IPS-15b (cell line): ENCODE data around the gene MTX1.

ENCODE experiments used
- H3K27me3 ChIP-seq: one replicate; pipeline ENCODE4 v1.6.1; 2013; ENCODE audit warnings: low read length; ENCODE audit not compliant: control insufficient read depth, insufficient read depth
- H3K36me3 ChIP-seq: one replicate; pipeline ENCODE4 v1.6.1; 2013; ENCODE audit warnings: low read length; ENCODE audit not compliant: control insufficient read depth, insufficient read depth
- H3K4me1 ChIP-seq: one replicate; pipeline ENCODE4 v1.6.1; 2013; ENCODE audit warnings: mild to moderate bottlenecking, low read length; ENCODE audit not compliant: control insufficient read depth, insufficient read depth
- H3K4me3 ChIP-seq: one replicate; pipeline ENCODE4 v1.5.1; 2013; ENCODE audit warnings: low read depth, low read length
- H3K9ac ChIP-seq: one replicate; pipeline ENCODE4 v1.6.1; 2013; ENCODE audit warnings: low read depth, mild to moderate bottlenecking, low read length
- H3K9me3 ChIP-seq: one replicate; pipeline ENCODE4 v1.6.1; 2013; ENCODE audit warnings: mild to moderate bottlenecking, low read length; ENCODE audit not compliant: control insufficient read depth, insufficient read depth

MTX1 gene

DNA sequence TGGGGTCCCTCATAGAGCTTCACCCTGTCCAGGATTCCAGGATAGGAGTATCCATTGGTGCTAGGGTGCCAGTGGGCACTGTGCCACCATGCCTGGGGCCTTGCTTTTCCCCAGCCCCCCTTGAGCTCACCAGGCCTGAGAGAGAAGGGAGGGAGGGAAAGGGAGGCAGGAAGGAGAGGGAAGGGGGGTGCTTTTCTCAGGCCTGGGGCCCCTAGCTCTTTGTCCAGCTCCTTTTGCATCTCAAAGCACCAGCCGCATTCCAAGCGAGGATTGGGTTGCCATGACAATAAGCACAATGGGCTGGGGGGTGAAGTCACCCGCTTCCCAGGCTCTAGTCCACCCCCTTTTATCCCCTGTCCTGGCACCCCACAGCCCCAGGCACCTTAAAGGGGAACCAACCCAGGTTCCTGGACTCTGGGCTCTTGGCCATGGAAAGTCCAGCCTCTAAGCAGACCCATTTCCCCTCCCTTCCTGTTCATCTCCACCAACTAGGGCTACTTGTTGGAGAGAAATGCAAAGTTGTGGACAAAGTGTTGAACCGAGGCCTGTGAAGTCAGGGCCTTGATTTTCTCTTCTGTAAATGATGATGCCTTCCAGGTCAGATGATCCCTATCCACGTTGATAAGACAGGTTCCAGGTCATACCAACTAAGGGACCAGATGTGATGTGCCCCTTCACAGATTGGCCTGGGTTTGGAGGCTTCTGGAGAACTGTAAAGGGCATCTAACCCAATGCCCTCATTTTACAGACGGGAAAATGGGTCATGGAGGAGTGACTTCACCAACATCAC lies 12.2 kb upstream of the MTX1 start:
- H3K27me3 ChIP-seq = no peaks in the 10 kb centered on the region

DNA sequence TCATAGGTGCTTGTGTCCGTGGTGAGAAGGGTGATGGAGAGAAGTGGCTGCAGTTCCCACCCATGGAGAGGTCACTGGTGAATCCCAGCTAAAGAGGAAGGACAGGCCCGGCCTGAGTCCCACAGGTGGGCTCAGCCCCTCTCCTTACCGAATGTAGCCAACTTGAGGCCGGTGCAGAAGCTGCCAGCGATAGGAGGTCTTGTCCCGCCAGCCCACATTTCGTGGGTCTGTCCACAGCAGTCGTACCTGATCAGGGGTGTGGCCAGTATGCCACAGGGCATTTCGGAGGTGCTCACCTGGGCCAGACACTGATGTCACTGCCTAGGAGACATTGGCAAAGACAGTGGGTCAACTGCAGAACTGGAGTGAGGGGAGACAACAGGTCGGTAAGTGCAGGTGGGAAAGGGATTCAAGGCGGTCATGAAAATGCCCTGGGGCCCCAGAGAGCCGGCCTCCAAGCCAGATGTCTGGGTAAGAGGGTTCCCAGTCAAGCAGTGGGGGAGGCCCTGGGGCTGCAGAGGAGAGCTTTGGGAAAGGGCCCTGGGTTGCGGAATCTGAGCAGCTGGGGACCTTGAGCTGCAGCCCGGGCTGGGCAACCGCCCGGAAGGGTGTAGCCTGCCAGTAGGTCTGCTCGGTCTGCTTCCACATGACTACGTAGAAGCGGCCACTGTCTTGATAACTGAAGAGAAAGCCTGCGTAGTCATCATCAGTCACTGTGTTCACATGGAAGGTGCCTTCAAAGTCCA lies 11.4 kb upstream of the MTX1 start:
- Histone ChIP-seq H3K4me1 (peaks cover 13% of the 10 kb centered on the region), H3K27me3 (no peaks in the 10 kb centered on the region), H3K9me3 (no peaks in the 10 kb centered on the region), H3K36me3 (peaks cover 50% of the 10 kb centered on the region), H3K4me3 (peak overlapping the region; percentile 38), H3K9ac (peak overlapping the region; percentile 2)

More for the DNA sequence above, 12.2 kb upstream of the MTX1 start:
- peak overlapping the region; percentile 79 for H3K9ac ChIP-seq
- no peaks in the 10 kb centered on the region for H3K9me3 ChIP-seq
- peaks cover 43% of the 10 kb centered on the region for H3K36me3 ChIP-seq
- H3K4me1 ChIP-seq = peaks cover 13% of the 10 kb centered on the region
- peak overlapping the region; percentile 99 for H3K4me3 ChIP-seq

DNA sequence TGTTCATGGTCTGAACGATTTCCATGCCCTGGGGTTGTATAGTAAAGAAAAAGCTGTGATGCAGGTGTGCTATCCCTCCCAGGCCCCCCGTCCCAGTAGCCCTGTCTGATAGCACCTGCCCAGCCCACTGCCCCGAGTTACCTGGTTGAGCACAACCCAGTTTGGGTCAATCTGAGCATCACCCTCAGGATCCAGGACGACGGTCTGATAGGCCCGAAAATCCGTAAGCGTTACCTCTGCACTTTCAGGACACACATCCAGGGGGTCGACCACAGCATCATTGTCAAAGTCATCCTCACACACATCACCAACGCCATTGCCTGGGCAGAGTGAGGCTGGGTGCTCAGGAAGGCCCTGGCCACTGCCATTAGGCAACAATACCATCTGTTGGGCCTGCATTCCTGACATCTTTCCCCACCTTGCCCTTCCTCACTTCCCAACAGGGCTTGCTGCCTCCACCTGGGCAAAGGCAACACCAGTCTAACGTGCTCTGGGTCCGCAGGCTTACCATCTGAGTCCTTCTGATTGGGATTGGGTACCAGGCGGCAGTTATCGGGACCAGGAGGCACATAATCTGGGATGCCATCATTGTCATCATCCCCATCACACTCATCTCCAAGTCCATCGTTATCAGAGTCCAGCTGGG lies 10.5 kb upstream of the MTX1 start:
- H3K4me1 ChIP-seq = peaks cover 10% of the 10 kb centered on the region
- H3K36me3 ChIP-seq = peaks cover 58% of the 10 kb centered on the region
- H3K9ac ChIP-seq = no peak overlapping the region
- no peaks in the 10 kb centered on the region for H3K27me3 ChIP-seq
- H3K4me3 ChIP-seq = no peak overlapping the region
- H3K9me3 ChIP-seq = no peaks in the 10 kb centered on the region

DNA sequence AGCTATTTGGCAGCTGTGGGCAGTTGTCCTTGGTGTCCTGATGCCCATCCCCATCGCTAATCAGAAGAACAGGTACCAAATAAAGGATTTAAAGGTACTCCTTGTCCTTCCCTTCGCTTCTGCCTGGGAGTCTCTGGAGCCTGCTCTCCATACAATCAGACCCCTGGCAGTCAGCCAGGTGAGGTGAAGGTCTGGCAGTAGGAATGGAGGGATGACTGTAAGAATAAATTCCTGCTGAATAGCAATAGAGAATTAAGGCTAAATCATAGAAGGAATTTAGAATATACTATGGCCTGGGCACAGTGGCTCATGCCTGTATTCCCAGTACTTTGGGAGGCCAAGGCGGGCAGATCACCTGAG lies 10.0 kb upstream of the MTX1 start:
- peaks cover 10% of the 10 kb centered on the region for H3K4me1 ChIP-seq
- no peak overlapping the region for H3K4me3 ChIP-seq
- H3K9me3 ChIP-seq = no peaks in the 10 kb centered on the region
- no peak overlapping the region for H3K9ac ChIP-seq
- no peaks in the 10 kb centered on the region for H3K27me3 ChIP-seq
- H3K36me3 ChIP-seq = peaks cover 59% of the 10 kb centered on the region

DNA sequence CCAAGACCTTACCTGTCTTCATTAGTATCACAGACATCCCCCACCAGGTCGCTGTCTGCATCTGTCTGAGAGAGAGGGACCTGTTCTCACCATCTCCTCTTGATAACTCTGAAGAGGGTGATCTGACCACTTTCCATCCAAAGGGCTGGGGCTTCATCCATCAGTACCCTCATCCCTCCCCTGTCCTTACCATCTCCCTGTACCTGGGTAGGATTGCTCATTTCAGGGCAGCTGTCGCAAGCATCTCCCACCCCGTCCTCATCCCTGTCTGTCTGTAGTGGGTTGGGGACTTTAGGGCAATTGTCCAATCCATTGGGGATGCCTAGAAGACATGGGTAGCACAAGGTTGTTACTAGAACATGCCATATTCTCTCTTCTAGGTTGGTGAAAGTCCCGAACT lies 8.7 kb upstream of the MTX1 start:
- Histone ChIP-seq H3K9me3 (no peaks in the 10 kb centered on the region), H3K27me3 (no peaks in the 10 kb centered on the region), H3K36me3 (peaks cover 59% of the 10 kb centered on the region), H3K9ac (no peak overlapping the region), H3K4me1 (peaks cover 10% of the 10 kb centered on the region), H3K4me3 (no peak overlapping the region)

DNA sequence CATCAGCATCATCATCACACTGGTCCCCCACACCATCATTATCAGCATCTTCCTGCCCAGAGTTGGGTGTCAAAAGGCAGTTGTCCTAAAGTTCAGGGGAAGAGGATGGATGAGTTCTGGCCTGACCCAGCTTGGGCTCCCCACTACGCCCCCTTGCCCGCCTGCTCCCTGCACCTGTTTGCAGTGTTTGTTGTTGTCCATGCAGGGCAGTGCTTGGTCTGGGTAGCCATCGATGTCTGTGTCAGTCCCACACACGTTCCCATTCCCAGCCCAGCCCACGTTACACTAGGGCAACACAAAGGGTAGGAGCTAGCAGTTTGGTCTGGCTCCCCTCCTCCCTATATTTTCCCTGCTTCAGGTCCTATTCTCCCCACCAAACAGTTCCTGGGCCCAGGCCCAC lies 7.6 kb upstream of the MTX1 start:
- Histone ChIP-seq H3K4me1 (peaks cover 10% of the 10 kb centered on the region), H3K9me3 (no peaks in the 10 kb centered on the region), H3K9ac (no peak overlapping the region), H3K4me3 (no peak overlapping the region), H3K27me3 (no peaks in the 10 kb centered on the region), H3K36me3 (peaks cover 59% of the 10 kb centered on the region)

DNA sequence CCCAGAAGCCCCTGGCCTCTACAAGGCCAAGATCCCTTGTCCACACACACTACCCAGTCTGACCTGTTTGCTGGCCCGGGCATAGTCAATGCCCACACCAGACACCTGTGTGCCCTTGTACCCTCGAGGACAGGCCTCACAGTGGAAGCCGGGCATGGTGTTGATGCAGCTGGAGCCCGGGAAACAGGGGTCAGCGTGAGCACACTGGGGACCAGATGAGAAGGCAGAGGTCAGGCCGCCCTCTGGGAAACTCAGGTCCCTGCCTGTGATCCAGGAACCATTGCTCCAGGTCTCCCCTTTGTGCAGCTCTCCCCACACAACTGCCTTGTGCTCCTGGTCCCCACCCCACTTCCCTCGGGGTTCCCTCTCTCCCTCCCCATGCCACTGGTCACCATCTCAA lies 6.3 kb upstream of the MTX1 start:
- Histone ChIP-seq H3K4me1 (peaks cover 2% of the 10 kb centered on the region), H3K27me3 (no peaks in the 10 kb centered on the region), H3K4me3 (no peak overlapping the region), H3K36me3 (peaks cover 51% of the 10 kb centered on the region), H3K9ac (no peak overlapping the region), H3K9me3 (no peaks in the 10 kb centered on the region)

DNA sequence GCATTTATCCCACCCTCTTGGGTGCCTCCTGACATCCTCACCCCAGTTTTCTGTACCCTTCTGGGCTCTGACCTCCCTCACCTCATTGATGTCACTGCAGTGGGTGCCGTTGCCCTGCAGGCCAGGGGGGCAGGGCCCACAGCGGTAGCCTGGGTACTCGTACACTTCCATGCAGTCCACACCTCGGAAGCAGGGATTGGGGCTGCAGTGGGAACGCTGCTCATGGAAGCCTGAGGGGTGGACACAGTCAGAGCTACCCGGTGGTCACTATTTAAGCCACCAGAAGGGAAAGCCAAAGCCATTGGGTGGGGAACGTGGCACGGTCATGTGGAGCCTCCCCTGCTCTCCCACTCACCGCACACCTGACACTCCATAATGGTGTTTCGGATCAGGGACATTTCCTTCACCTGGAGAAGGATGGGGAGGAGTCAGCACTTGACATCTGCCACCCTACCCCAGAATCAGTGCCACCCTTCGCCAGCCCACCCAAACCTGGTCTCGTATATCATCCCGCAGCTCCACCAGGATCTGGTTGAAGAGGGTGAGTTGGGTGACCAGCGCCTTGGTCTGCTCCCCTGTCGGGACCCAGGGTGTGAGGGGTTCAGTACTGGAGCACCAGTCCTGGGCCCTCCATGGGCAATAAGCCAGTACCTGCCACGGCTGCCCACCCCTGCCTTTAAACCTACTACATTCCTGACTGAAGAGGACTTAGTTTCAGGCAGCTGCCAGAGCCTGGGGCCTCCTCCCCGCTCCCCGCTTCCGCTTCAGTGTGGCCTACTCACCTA lies 5.6 kb upstream of the MTX1 start:
- Histone ChIP-seq H3K27me3 (no peaks in the 10 kb centered on the region), H3K36me3 (peaks cover 43% of the 10 kb centered on the region), H3K9ac (no peak overlapping the region)

DNA sequence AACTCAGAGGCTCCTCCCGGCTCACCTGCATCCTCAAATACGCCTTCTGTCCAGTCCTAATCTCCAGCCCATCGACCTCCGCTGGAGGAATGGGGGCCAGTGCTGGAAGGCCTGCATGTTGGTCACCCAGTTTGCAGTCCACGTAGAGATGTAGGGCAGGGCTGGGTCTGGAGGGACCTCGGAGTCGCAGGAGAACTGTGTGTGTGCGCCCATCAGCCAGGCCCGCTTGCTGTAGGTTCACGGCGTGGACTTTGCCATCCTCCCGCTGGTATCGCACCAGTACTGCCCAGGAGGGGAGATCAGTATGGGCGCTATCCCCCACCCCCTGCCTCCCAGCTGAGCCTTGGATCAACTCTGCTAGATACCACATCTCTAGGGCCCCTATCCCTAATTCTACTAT lies 3.5 kb upstream of the MTX1 start:
- H3K4me1 ChIP-seq = no peaks in the 10 kb centered on the region
- no peak overlapping the region for H3K4me3 ChIP-seq
- no peaks in the 10 kb centered on the region for H3K27me3 ChIP-seq
- H3K9ac ChIP-seq = no peak overlapping the region
- H3K36me3 ChIP-seq = peaks cover 28% of the 10 kb centered on the region
- no peaks in the 10 kb centered on the region for H3K9me3 ChIP-seq

More for the DNA sequence above, 5.6 kb upstream of the MTX1 start:
- H3K4me1 ChIP-seq = no peaks in the 10 kb centered on the region
- H3K4me3 ChIP-seq = no peak overlapping the region
- H3K9me3 ChIP-seq = no peaks in the 10 kb centered on the region

DNA sequence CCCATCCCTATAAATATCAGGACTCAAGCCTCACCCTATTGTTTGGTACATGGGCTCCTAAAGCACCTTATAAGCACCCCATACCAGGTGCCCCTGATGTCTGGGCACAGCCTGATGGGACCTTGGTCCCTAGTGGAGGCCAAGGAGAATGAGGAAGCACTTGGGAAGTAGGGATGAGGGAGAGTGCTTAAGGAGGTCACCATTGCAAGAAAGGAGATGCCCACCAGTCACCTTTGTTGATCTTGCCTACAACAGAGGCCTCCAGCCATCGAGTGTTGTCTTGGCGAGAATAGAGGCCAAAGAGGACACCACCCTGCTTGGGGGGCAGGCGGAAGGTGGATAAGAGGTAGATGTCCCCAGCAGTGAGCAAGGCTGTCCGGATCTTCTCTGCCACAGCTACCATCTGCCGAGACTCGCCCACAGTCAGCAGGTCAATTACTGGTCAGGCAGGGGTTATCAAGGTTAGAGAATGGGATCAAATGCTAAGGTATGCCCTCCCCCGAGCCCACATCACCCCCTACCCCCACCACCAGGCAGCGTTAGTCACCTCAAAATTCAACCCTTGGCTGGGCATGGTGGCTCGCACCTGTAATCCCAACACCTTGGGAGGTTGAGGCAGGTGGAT lies 2.4 kb upstream of the MTX1 start:
- peaks cover 18% of the 10 kb centered on the region for H3K36me3 ChIP-seq
- H3K27me3 ChIP-seq = no peaks in the 10 kb centered on the region
- H3K4me1 ChIP-seq = no peaks in the 10 kb centered on the region
- no peaks in the 10 kb centered on the region for H3K9me3 ChIP-seq
- no peak overlapping the region for H3K4me3 ChIP-seq
- no peak overlapping the region for H3K9ac ChIP-seq
